ENCODE results near the gene DMTF1. TPM values are rescaled to one million over a fixed set of nuclear protein-coding genes. Genes with fewer than 3 reads are reported as not detected.

Gene DMTF1
- total and polyA plus RNA-seq, 2 of the 4 experiments (the other 2 are of a cell fraction) = 59.0 to 69.0 TPM

DNA sequence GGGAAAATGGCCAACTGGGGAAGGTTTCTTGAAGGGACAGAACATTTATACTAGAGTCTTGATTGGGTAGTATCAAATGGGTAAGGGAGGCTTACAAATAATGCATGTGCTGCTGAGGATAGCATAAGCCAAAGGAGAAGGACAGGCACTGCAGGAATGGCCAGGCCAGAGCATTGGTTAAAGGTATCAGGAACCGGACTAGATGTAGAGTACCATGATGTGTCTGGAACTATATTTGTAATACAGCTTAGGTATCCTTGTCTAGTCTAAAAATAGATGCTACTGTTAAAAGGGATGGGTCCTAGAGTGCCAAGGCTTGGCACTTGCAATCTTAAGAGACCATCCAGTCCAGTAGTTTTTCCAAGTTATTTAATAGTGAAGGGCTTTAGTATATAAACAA is 47.0 kb downstream of the DMTF1 start:
- CTCF ChIA-PET = interaction anchor here (1.5 kb wide), 1 partner anchor 13 kb away, joined by 4 read pairs; no protein-coding TSS in a partner anchor
- Histone ChIP-seq H2BK15ac (ENCODE audit: low read depth, low read length) (no peak overlapping the region), H3K23ac (ENCODE audit: low read depth, low read length) (no peak overlapping the region), H3K4me2 (ENCODE audit: low read depth, low read length) (no peak overlapping the region), H3K9me1 (ENCODE audit: insufficient read depth, low read length) (no peaks in the 10 kb centered on the region), H4K91ac (ENCODE audit: insufficient read depth, low read depth, low read length) (no peak overlapping the region), H3K4me3 (ENCODE audit: insufficient read depth, low read depth, low read length) (no peak overlapping the region), H3K9ac (ENCODE audit: low read depth, low read length) (no peak overlapping the region), H3K27ac (ENCODE audit: insufficient read depth, low read length) (no peak overlapping the region), H3K36me3 (ENCODE audit: control insufficient read depth, insufficient read depth, low read length) (peaks cover 30% of the 10 kb centered on the region), H2AK9ac (replicated peaks; ENCODE audit: low read depth, low read length, poor library complexity) (no peak overlapping the region), H4K5ac (ENCODE audit: low read depth, low read length) (no peak overlapping the region), H2AFZ (replicated peaks; ENCODE audit: low read length, poor library complexity) (no peak overlapping the region), H2BK120ac (ENCODE audit: low read depth, low read length) (no peak overlapping the region), H3K4me1 (ENCODE audit: control insufficient read depth, insufficient read depth, low read length) (no peaks in the 10 kb centered on the region), H3K18ac (ENCODE audit: low read depth, low read length) (no peak overlapping the region), H3K9me3 (ENCODE audit: control insufficient read depth, insufficient read depth, low read length) (no peaks in the 10 kb centered on the region), H4K8ac (ENCODE audit: low read depth in 2 of 2, low read length in 2 of 2) (no peak overlapping the region), H3K14ac (replicated peaks; ENCODE audit: low read depth, low read length) (no peak overlapping the region), H3K27me3 (ENCODE audit: control insufficient read depth, insufficient read depth, low read length) (no peaks in the 10 kb centered on the region), H4K20me1 (ENCODE audit: insufficient read depth, low read length) (peaks cover 4% of the 10 kb centered on the region; the same call in 1 of the 2 replicates), H3K79me1 (ENCODE audit: low read depth in 1 of 2, low read length in 2 of 2) (peaks cover 14 to 45% of the 10 kb centered on the region in 2 experiments), H2AK5ac (ENCODE audit: low read depth, low read length) (no peak overlapping the region), H3K56ac (ENCODE audit: extremely low read depth, insufficient read depth, low read length) (no peak overlapping the region), H3K4ac (ENCODE audit: low read depth, low read length) (no peak overlapping the region), H2BK5ac (ENCODE audit: low read depth, low read length, poor library complexity, severe bottlenecking) (no peak overlapping the region), H2BK20ac (ENCODE audit: low read depth, low read length) (no peak overlapping the region)
- BruUV-seq (replicated peaks) = no TSS peak
- ATAC-seq (ENCODE audit: low read depth) (no peak), DNase-seq (no peak)
- intact Hi-C loops (cut with micrococcal nuclease) = loop anchor here (10.0 kb wide), 1 partner anchor 186 kb away; no protein-coding TSS in a partner anchor
- no CpG with 5 or more reads among the region's 1 CpG for WGBS, 2 experiments (ENCODE audit: extremely low coverage in 2 of 2, insufficient read length in 1 of 2)
- in situ Hi-C loops (cut with MboI; ENCODE audit: low sequenced_read_pairs) = no loop called here
- dilution Hi-C loops (cut with HindIII; ENCODE audit: low sequenced_read_pairs, unreplicated experiment) = no loop called here
- POLR2A ChIA-PET (ENCODE audit: unreplicated experiment) = no interaction called here
- TF ChIP-seq BHLHE40 (IDR thresholded peaks at IDR 0.05; ENCODE audit: low read depth, low read length) (no peak), MAZ (IDR thresholded peaks at IDR 0.05; ENCODE audit: borderline replicate concordance, low read depth, low read length) (no peak)
- TF ChIP-seq, protein P1, sequence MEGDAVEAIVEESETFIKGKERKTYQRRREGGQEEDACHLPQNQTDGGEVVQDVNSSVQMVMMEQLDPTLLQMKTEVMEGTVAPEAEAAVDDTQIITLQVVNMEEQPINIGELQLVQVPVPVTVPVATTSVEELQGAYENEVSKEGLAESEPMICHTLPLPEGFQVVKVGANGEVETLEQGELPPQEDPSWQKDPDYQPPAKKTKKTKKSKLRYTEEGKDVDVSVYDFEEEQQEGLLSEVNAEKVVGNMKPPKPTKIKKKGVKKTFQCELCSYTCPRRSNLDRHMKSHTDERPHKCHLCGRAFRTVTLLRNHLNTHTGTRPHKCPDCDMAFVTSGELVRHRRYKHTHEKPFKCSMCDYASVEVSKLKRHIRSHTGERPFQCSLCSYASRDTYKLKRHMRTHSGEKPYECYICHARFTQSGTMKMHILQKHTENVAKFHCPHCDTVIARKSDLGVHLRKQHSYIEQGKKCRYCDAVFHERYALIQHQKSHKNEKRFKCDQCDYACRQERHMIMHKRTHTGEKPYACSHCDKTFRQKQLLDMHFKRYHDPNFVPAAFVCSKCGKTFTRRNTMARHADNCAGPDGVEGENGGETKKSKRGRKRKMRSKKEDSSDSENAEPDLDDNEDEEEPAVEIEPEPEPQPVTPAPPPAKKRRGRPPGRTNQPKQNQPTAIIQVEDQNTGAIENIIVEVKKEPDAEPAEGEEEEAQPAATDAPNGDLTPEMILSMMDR (conservative IDR thresholded peaks at IDR 0.05; ENCODE audit: low read depth, low read length) = no peak

All from IMR-90 (cell line).